Stimulated activated CD4-positive, alpha-beta T cell treated with anti-CD3 and anti-CD28 coated beads, TNF-alpha, amount 100 ng/mL, for 4 hours (primary cell): ENCODE measurements around the gene MMP15.
"Not testable (repeated sequence)": the region's sequence is repeated elsewhere in the genome, so short reads cannot be mapped to it uniquely, and the experiment has no call there.

ENCODE experiments used
- DNase-seq, 3 experiments: peaks; one replicate each; pipeline ENCODE4 v3.0.0-alpha.2; 2020; ENCODE audit warnings: low read depth in 3 of 3

Gene MMP15

DNA sequence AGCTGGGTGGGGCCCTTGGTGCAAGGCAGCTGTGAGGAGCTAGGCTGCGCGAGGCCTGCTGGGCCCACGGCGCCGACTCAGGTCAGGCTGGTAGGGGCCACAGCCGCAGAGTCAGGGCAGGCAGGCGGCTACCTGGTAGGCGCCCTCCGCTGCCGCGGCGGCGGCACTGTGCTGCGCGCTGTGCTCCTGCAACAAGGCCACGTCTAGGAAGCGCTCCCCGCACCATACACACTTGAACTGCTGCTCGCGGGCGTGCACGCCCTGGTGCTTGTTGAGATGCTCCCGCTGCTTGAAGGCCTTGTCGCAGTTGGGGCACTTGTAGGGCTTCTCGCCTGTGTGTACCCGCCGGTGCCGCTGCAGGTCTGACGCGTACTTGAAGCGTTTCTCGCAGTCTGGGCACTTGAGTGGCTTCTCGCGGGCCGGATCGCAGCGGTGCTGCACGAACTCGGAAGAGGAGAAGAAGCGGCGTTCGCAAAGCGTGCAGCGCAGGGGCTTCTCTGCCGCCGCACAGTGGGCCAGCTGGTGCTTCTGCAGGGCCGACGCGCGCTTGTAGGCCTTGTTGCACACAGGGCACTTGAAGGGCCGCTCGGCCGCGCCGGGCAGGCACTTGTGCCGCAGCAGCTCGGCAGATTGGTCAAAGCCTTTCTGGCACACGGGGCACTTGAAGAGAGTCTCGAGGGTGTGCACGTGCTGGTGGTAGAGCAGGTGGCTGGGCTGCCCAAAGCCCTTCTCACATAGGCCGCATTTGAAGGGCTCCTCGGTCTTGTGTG, 29.0 kb upstream of the MMP15 start:
- DNase-seq, result no peak

DNA sequence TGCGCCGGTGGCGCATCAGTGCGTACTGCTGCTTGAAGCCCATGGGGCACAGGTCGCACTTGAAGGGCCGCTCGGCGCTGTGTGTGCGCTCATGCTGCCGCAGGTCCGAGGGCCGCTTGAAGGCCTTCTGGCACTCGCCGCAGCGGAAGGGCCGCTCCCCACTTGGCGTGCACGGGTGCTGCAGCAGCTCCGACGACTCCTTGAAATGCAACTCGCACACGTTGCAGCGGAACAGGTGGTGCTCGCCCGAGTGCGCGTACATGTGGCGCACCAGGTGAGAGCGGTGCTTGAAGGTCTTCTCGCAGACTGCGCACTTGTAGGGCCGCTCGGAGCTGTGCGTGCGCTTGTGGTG, 28.4 kb upstream of the MMP15 start:
- DNase-seq, result no peak

DNA sequence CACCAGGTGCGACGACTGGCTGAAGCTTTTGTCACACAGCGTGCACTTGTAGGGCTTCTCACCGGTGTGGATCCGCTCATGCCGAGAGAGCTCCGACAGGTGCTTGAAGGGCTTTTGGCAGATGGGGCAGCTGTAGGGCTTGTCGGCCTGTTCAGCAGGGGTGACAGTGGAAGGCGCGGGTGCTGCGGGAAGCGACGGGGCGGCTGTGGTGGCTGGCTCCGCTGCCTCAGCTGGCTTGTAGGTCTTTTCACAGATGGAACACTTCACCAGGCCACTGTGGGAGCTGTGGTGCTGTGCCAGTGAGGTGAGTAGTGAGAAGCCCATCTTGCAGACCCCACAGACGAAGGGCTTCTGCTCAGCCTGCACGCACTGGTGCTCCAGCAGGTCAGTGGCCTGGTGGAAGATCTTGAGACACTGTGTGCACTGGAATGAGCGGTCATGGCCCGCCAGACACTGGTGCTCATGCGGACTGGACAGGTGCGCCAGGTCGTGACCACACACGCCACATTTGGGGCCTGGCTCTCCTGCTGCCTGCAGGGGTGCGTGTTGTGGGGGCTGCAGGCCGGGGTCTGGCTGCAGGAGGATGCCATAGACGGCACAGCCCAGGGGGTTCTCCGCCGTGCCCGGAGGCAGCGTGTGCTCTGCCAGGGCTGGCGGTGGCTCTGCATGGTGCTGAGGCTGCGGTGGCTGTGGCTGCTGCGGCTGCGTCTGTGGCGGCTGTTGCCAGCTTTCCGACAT, 27.9 kb upstream of the MMP15 start:
- DNase-seq, result no peak

DNA sequence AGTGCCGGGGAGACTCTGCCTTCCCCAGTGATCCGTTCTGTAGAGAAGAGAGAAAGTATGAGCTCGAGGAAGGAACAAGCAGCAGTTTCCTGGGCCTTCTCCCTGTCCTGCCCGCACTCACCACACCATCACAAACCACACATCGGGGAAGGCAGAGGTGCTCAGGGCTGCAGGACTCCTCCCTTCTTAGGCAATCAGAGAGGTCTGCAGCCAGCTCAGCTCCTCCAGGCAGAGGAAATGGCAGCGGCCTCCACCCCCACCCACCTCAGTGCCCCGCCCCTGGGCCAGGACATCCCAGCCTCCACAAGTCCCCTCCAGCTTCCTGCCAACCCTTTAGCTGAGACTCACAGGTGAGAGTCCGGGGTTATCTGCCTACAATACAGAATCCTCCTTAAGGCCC, 27.1 kb upstream of the MMP15 start:
- peak; percentile 21 to 35 (median 21) for DNase-seq

- no peak for DNase-seq
Observed at GRCh38 chr16:57998992-57999365, 26.6 kb upstream of the MMP15 start.

- DNase-seq, result no peak
Observed at GRCh38 chr16:57999366-57999970, 26.1 kb upstream of the MMP15 start.

- DNase-seq, result no peak
Observed at GRCh38 chr16:57999971-58000705, 25.4 kb upstream of the MMP15 start, which contains the start of gene ZNF319. TSS of gene ZNF319 (minus strand) at chr16:58000672. CDS start at chr16:57998265, 2,407 bp downstream.

- DNase-seq, result peak; percentile 70 to 80 (median 76)
Observed at GRCh38 chr16:58000706-58001676, 24.6 kb upstream of the MMP15 start, which contains the start of gene USB1. TSS of gene USB1 (plus strand) at chr16:58001407. CDS start at chr16:58001484, 77 bp downstream.

GRCh38 chr16:58001781-58002415, 23.7 kb upstream of the MMP15 start:
- no peak for DNase-seq

- no peak for DNase-seq
Observed at GRCh38 chr16:58002416-58002800, 23.1 kb upstream of the MMP15 start.

GRCh38 chr16:58002936-58003335, 22.6 kb upstream of the MMP15 start:
- DNase-seq, result no peak

GRCh38 chr16:58004736-58005135, 20.8 kb upstream of the MMP15 start:
- not testable (repeated sequence) for DNase-seq

- DNase-seq, result no peak
Observed at GRCh38 chr16:58009856-58010416, 15.6 kb upstream of the MMP15 start.

- no peak for DNase-seq
Observed at GRCh38 chr16:58010886-58011285, 14.7 kb upstream of the MMP15 start.

- DNase-seq, result no peak
Observed at GRCh38 chr16:58011652-58012051, 13.9 kb upstream of the MMP15 start.

DNA sequence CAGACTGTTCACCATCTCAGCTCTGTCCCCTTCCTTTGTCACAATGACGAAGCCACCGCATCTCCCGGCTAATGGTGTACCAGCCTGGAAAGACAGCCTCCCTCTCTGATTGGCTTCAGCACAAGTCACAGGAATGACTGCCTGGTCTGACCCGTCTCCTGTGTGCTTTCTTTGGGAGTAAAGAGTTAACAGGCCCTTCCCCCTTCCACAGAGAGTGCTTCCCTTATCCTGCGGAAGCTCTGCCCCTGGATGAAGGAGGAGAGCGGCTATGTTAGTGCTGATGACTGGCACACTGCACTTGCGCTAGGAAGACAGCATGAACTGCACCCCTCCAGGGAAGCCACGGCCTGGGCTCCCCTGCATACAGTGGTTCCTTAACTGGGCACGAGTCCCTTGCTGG, 13.1 kb upstream of the MMP15 start:
- no peak for DNase-seq

DNA sequence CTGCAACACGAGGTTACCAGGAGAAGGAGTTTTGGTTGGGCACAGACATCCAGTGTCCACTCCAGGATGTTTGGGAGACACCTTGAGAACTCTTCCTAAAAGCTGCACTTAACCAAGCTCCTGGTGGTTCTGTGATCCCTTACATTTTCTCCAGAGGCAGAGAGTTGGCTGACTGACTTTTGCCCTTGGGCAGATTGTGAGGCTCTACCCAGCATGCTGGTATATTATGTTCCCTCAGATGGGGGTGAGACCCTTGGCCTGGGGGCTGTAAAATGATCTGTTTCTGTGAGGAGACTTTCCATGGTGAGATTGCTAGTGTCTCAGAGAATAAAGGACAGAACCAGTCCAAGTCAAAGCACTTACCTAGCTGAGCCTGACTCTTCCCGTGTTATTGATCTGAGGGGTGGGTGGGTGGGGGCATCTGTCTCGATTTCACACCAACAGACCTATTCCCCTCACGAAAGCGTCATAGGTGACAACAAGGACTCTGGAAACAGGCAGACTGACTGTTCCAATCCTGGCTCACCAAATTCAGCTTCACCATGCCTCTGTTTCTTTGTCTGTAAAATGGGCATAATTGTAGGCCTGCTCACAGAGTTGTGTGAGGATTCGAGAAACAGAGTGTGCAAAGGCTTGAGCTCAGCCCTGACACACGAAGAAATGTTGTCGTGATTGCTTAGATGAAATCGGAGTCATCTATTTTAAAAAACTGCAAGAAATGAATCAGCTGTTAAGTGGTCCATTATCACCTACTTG, 12.2 kb upstream of the MMP15 start:
- DNase-seq, result no peak

DNA sequence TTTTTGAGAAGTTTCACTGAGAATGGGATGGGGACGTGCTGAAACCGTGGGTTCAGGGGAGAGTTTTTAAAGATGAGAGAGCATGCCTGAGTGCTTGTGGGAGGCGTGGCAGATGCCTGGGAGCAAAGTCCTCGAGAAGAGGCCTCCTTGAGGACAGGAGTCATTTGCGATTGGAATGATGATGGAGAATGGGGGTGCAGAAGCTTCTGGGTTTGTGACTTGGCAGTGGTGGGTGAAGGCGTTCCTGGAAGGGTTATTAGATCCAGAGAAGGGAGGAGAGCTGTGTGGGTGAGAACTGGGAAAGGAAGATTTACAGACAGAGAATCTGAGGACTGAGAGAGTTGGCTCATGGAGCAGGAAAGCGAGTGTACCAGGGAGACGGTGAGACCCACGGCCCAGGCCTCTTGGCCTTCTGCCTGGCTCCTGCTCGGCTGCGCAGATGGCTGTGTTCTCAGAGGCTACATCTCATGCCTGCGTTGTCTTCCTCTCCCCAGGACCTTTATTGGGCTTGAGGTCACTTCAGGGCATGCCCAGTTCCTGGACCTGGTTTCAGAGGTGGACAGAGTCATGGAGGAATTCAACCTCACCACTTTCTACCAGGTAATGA, 8.6 kb upstream of the MMP15 start:
- no peak for DNase-seq

- DNase-seq, result no peak
Observed at GRCh38 chr16:58018803-58019202, 6.8 kb upstream of the MMP15 start.
